HepG2 (cell line): Measurements from ENCODE around the gene UAP1L1. TPM values are rescaled to one million over a fixed set of nuclear protein-coding genes. Genes with fewer than 3 reads are reported as not detected.
A peak's percentile ranks its signal among the peaks of the same experiment; 100 is the strongest.

Experiments used
- AKNA ChIP-seq: sonication (generic); formaldehyde crosslinking; IDR thresholded peaks from 2 replicates; pipeline ENCODE4 v1.4.0; 2020; ENCODE audit warnings: missing genetic modification reagents, borderline replicate concordance
- CERS6 ChIP-seq: sonication (generic); formaldehyde crosslinking; IDR thresholded peaks from 2 replicates; pipeline ENCODE4 v1.5.0; 2020; ENCODE audit warnings: missing genetic modification reagents
- DRAP1 ChIP-seq: IDR thresholded peaks from 2 replicates; pipeline ENCODE4 v1.6.1; 2016; ENCODE audit warnings: missing genetic modification reagents, missing compliant biosample characterization
- FOXP1 ChIP-seq, 2 experiments: fragments of 450-650 bp in 1 of 2; IDR thresholded peaks; 2 replicates each; pipeline ENCODE4 v1.6.1; 2017 to 2018; ENCODE audit warnings: antibody characterized with exemption in 1 of 2
- GABPA ChIP-seq, 2 experiments: IDR thresholded peaks; 2 replicates each; pipeline ENCODE4 v1.6.1; 2011 to 2016; ENCODE audit warnings: low read depth in 2 of 2, low read length in 1 of 2, missing biosample characterization in 1 of 2, missing genetic modification characterization in 1 of 2
- MAF1 ChIP-seq: sonication (generic); formaldehyde crosslinking; IDR thresholded peaks from 2 replicates; pipeline ENCODE4 v1.5.0; 2020; ENCODE audit warnings: missing genetic modification reagents, borderline replicate concordance
- MEIS2 ChIP-seq: sonication (generic); formaldehyde crosslinking; IDR thresholded peaks from 2 replicates; pipeline ENCODE4 v1.9.0; 2021; ENCODE audit warnings: mild to moderate bottlenecking, missing genetic modification reagents
- NCOR1 ChIP-seq: fragments of 200-600 bp; sonication (generic); IDR thresholded peaks from 2 replicates; pipeline ENCODE4 v1.7.0; 2017; ENCODE audit warnings: antibody characterized with exemption, low read length, borderline replicate concordance
- PHF20 ChIP-seq: sonication (generic); formaldehyde crosslinking; IDR thresholded peaks from 2 replicates; pipeline ENCODE4 v1.5.0; 2020; ENCODE audit warnings: mild to moderate bottlenecking, missing genetic modification reagents
- RFXAP ChIP-seq: sonication (generic); formaldehyde crosslinking; IDR thresholded peaks from 2 replicates; pipeline ENCODE4 v1.4.0; 2020; ENCODE audit warnings: missing genetic modification reagents, borderline replicate concordance
- SMAD1 ChIP-seq: sonication (generic); formaldehyde crosslinking; IDR thresholded peaks from 2 replicates; pipeline ENCODE4 v1.4.0; 2020; ENCODE audit warnings: missing genetic modification reagents, low read depth, mild to moderate bottlenecking, borderline replicate concordance
- ZBTB8A ChIP-seq: sonication (generic); formaldehyde crosslinking; IDR thresholded peaks from 2 replicates; pipeline ENCODE4 v1.4.0; 2020; ENCODE audit warnings: mild to moderate bottlenecking, low read depth, missing genetic modification reagents, borderline replicate concordance
- ZNF30 ChIP-seq: sonication (generic); formaldehyde crosslinking; IDR thresholded peaks from 2 replicates; pipeline ENCODE4 v1.5.0; 2020; ENCODE audit warnings: mild to moderate bottlenecking, missing genetic modification reagents
- ZNF564 ChIP-seq: sonication (generic); formaldehyde crosslinking; IDR thresholded peaks from 2 replicates; pipeline ENCODE4 v1.8.1; 2023; ENCODE audit warnings: mild to moderate bottlenecking, missing genetic modification reagents
- ZNF646 ChIP-seq: sonication (generic); formaldehyde crosslinking; IDR thresholded peaks from 2 replicates; pipeline ENCODE4 v1.9.0; 2021; ENCODE audit warnings: mild to moderate bottlenecking, missing genetic modification reagents
- ZNF652 ChIP-seq: IDR thresholded peaks from 2 replicates; pipeline ENCODE4 v1.6.1; 2016; ENCODE audit warnings: low read depth, borderline replicate concordance
- ZNF703 ChIP-seq: sonication (generic); formaldehyde crosslinking; IDR thresholded peaks from 2 replicates; pipeline ENCODE4 v1.5.1; 2020; ENCODE audit warnings: missing genetic modification reagents, mild to moderate bottlenecking, moderate library complexity, borderline replicate concordance
- polyA plus RNA-seq, 8 experiments: library from polyadenylated mRNA; depleted of rRNA in 3 of 8; stranded (reverse) in 7 of 8; unstranded in 1 of 8; fragments of >200 nt; fragmentation: Illumina TruSeq in 4 of 8; extraction: Trizol in 4 of 8; gene quantifications; 2 replicates each; pipeline versions ENCODE4 v1.2.1 to v1.2.3, GENCODE V29; 2011 to 2016; ENCODE audit warnings: low read depth in 4 of 8, missing spikeins in 1 of 8, mixed read lengths in 1 of 8; ENCODE audit not compliant: insufficient read depth in 1 of 8
- total RNA-seq, 5 experiments: library from RNA; depleted of rRNA; stranded (reverse); fragments of >200 nt; fragmentation: Illumina TruSeq; extraction: Trizol; gene quantifications; 2 replicates each; pipeline ENCODE4 v1.2.3, GENCODE V29; 2016; ENCODE audit warnings: low read depth in 1 of 5

Gene UAP1L1
- total and polyA plus RNA-seq, 2 of the 13 experiments (the other 11 are each of a cell fraction or from before 2014, with no cell fraction given) = 5.4 to 6.4 TPM

GRCh38 chr9:137054932-137055384 is 22.4 kb upstream of the UAP1L1 start (continued):
- no peak for TF ChIP-seq AKNA (CRISPR knock-in tag)
- no peak for TF ChIP-seq ZNF652
- TF ChIP-seq ZNF564 (CRISPR knock-in tag) = no peak; the same call in 1 of the 2 replicates
- TF ChIP-seq ZNF646 = no peak
- TF ChIP-seq MAF1 (CRISPR knock-in tag) = no peak
- TF ChIP-seq GABPA (IDR thresholded peaks at IDR 0.05; ENCODE audit: low read depth, low read length) = no peak
- TF ChIP-seq GABPA (CRISPR knock-in tag; IDR thresholded peaks at IDR 0.05; ENCODE audit: low read depth) = no peak
- TF ChIP-seq CERS6 (CRISPR knock-in tag) = no peak
- no peak for TF ChIP-seq ZNF703 (CRISPR knock-in tag)
- TF ChIP-seq PHF20 (CRISPR knock-in tag) = 0 out of 2 replicates have a peak, but pooled peaks have one; percentile 3
- TF ChIP-seq ZNF30 (CRISPR knock-in tag) = no peak; the same call in 1 of the 2 replicates
- TF ChIP-seq MEIS2 (CRISPR knock-in tag) = no peak
- TF ChIP-seq NCOR1 = no peak
- no peak; the same call in 1 of the 2 replicates for TF ChIP-seq DRAP1 (CRISPR knock-in tag)
- no peak for TF ChIP-seq SMAD1
- no peak for TF ChIP-seq FOXP1 (IDR thresholded peaks at IDR 0.05)
- no peak for TF ChIP-seq FOXP1 (CRISPR knock-in tag; IDR thresholded peaks at IDR 0.05)
- TF ChIP-seq RFXAP (CRISPR knock-in tag) = peak; percentile 51; the same call in 1 of the 2 replicates
- no peak for TF ChIP-seq ZBTB8A (CRISPR knock-in tag)
